HepG2 (cell line): ENCODE results near the gene PPIP5K1. TPM values are rescaled to one million over a fixed set of nuclear protein-coding genes. Genes with fewer than 3 reads are reported as not detected.

Experiments used
- ASH2L ChIP-seq: fragments of 300-600, 200-600 bp; sonication (generic); IDR thresholded peaks from 2 replicates; pipeline ENCODE4 v1.7.0; 2017; ENCODE audit warnings: low read depth, mild to moderate bottlenecking, moderate library complexity, mixed read lengths, low read length; ENCODE audit not compliant: insufficient read length
- ATAD3A ChIP-seq: sonication (generic); formaldehyde crosslinking; IDR thresholded peaks from 2 replicates; pipeline ENCODE4 v1.4.0; 2020; ENCODE audit warnings: missing genetic modification reagents
- ERF ChIP-seq: IDR thresholded peaks from 2 replicates; pipeline ENCODE4 v1.6.1; 2018; ENCODE audit warnings: missing biosample characterization, missing genetic modification reagents
- FOXO1 ChIP-seq: sonication (generic); formaldehyde crosslinking; IDR thresholded peaks from 2 replicates; pipeline ENCODE4 v1.4.0; 2020; ENCODE audit warnings: missing genetic modification reagents
- GABPB1 ChIP-seq: IDR thresholded peaks from 2 replicates; pipeline ENCODE4 v1.6.1; 2016; ENCODE audit warnings: mild to moderate bottlenecking, missing genetic modification reagents, moderate library complexity, missing compliant biosample characterization
- HMG20A ChIP-seq: IDR thresholded peaks from 2 replicates; pipeline ENCODE4 v1.6.1; 2016; ENCODE audit warnings: borderline replicate concordance
- HNF4A ChIP-seq: sonication (generic); formaldehyde crosslinking; IDR thresholded peaks from 2 replicates; pipeline ENCODE4 v1.4.0; 2020; ENCODE audit warnings: missing genetic modification reagents
- KDM4B ChIP-seq: sonication (generic); formaldehyde crosslinking; IDR thresholded peaks from 2 replicates; pipeline ENCODE4 v1.4.0; 2020; ENCODE audit warnings: missing genetic modification reagents
- MYNN ChIP-seq: sonication (generic); formaldehyde crosslinking; IDR thresholded peaks from 2 replicates; pipeline ENCODE4 v1.4.0; 2020; ENCODE audit warnings: mild to moderate bottlenecking, low read depth, missing genetic modification reagents
- NCOR1 ChIP-seq: fragments of 200-600 bp; sonication (generic); IDR thresholded peaks from 2 replicates; pipeline ENCODE4 v1.7.0; 2017; ENCODE audit warnings: antibody characterized with exemption, low read length, borderline replicate concordance
- SP1 ChIP-seq, 2 experiments: fragments of 450-650 bp in 1 of 2; sonication (generic) in 1 of 2; formaldehyde crosslinking in 1 of 2; IDR thresholded peaks; 2 replicates each; pipeline versions ENCODE4 v1.4.0 to v1.6.1; 2016 to 2020; ENCODE audit warnings: missing genetic modification reagents in 1 of 2
- ZBTB44 ChIP-seq: sonication (generic); formaldehyde crosslinking; IDR thresholded peaks from 2 replicates; pipeline ENCODE4 v1.4.0; 2020; ENCODE audit warnings: missing genetic modification reagents
- ZFX ChIP-seq: sonication (generic); formaldehyde crosslinking; IDR thresholded peaks from 2 replicates; pipeline ENCODE4 v1.4.0; 2020; ENCODE audit warnings: mild to moderate bottlenecking, low read depth, missing genetic modification reagents, moderate library complexity
- ZNF234 ChIP-seq: sonication (generic); formaldehyde crosslinking; conservative IDR thresholded peaks from 2 replicates; pipeline ENCODE4 v1.5.1; 2020; ENCODE audit warnings: mild to moderate bottlenecking, missing genetic modification reagents
- ZNF3 ChIP-seq: IDR thresholded peaks from 2 replicates; pipeline ENCODE4 v1.7.0; 2017; ENCODE audit warnings: inconsistent platforms
- ZNF30 ChIP-seq: sonication (generic); formaldehyde crosslinking; IDR thresholded peaks from 2 replicates; pipeline ENCODE4 v1.5.0; 2020; ENCODE audit warnings: mild to moderate bottlenecking, missing genetic modification reagents
- ZNF552 ChIP-seq: sonication (generic); formaldehyde crosslinking; IDR thresholded peaks from 2 replicates; pipeline ENCODE4 v1.9.0; 2022; ENCODE audit warnings: missing genetic modification reagents, mild to moderate bottlenecking, borderline replicate concordance
- ZNF792 ChIP-seq: IDR thresholded peaks from 2 replicates; pipeline ENCODE4 v1.6.1; 2016
- ZSCAN30 ChIP-seq: sonication (generic); formaldehyde crosslinking; IDR thresholded peaks from 2 replicates; pipeline ENCODE4 v1.5.0; 2020; ENCODE audit warnings: mild to moderate bottlenecking, missing genetic modification reagents
- polyA plus RNA-seq, 8 experiments: library from polyadenylated mRNA; depleted of rRNA in 3 of 8; stranded (reverse) in 7 of 8; unstranded in 1 of 8; fragments of >200 nt; fragmentation: Illumina TruSeq in 4 of 8; extraction: Trizol in 4 of 8; gene quantifications; 2 replicates each; pipeline versions ENCODE4 v1.2.1 to v1.2.3, GENCODE V29; 2011 to 2016; ENCODE audit warnings: low read depth in 4 of 8, missing spikeins in 1 of 8, mixed read lengths in 1 of 8; ENCODE audit not compliant: insufficient read depth in 1 of 8
- total RNA-seq, 5 experiments: library from RNA; depleted of rRNA; stranded (reverse); fragments of >200 nt; fragmentation: Illumina TruSeq; extraction: Trizol; gene quantifications; 2 replicates each; pipeline ENCODE4 v1.2.3, GENCODE V29; 2016; ENCODE audit warnings: low read depth in 1 of 5
- TF ChIP-seq, protein P1 (sequence below): sonication (generic); formaldehyde crosslinking; IDR thresholded peaks from 2 replicates; pipeline ENCODE4 v1.5.1; 2020; ENCODE audit warnings: mild to moderate bottlenecking, missing genetic modification reagents, moderate library complexity
- TF ChIP-seq, protein P2 (sequence below): sonication (generic); formaldehyde crosslinking; IDR thresholded peaks from 2 replicates; pipeline ENCODE4 v1.4.0; 2020; ENCODE audit warnings: missing genetic modification reagents
- TF ChIP-seq, protein P3 (sequence below): IDR thresholded peaks from 2 replicates; pipeline ENCODE4 v1.6.1; 2016; ENCODE audit warnings: missing compliant biosample characterization, missing genetic modification reagents, borderline replicate concordance

PPIP5K1 gene
- total and polyA plus RNA-seq, 2 of the 13 experiments (the other 11 are each of a cell fraction or from before 2014, with no cell fraction given): 9.9 to 10.9 TPM

DNA sequence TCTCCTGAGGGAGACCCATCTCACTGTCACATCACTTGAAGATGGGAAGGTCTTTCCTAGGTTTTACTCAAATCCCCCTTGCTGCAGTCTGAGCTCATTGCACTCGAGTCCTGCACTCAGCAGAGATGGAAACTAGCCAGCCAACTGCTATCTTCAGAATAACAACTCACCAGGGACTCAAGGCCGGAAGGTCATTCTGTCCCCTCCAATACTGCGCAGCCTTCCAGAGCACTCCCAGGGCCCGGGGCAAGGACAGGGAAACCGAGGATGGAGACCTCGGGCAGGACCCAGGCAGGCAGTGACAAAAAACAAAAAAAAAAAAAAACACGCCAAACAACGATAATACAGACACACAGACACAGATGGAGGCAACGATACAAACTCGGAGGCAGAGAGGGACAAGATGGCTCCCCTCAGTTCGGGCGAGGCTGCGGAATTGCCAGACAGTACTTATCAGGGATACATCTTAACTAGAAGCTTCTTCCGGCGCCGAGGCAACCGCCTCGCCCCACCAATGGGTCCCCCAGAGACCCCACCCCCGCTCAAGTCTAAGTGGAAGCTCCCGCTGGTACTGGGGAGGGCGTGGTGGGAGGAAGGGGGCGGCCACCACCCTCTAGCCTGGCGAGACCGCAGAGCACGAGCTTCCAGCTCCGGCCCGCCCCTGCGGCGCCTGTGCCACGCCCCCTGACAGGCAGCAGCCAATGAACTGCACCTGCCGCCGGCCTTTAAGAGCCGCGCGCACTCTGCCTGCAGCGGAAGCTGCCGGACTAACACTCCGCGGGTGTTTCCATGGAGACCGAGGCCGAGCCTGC is 79.6 kb downstream of the PPIP5K1 start (continued):
- TF ChIP-seq ZSCAN30 (CRISPR knock-in tag) (no peak), ZFX (CRISPR knock-in tag) (peak; percentile 42), ZBTB44 (CRISPR knock-in tag) (no peak), ZNF3 (CRISPR knock-in tag) (no peak), FOXO1 (no peak), HMG20A (no peak), SP1 (IDR thresholded peaks at IDR 0.05) (no peak), SP1 (CRISPR knock-in tag; IDR thresholded peaks at IDR 0.05) (peak; percentile 87), ZNF552 (CRISPR knock-in tag) (no peak), ZNF30 (CRISPR knock-in tag) (no peak), MYNN (CRISPR knock-in tag) (peak; percentile 96), ASH2L (peak; percentile 14), ZNF792 (CRISPR knock-in tag) (peak; percentile 73; the same call in 1 of the 2 replicates), NCOR1 (peak; percentile 32; the same call in 1 of the 2 replicates), ERF (CRISPR knock-in tag) (peak; percentile 36; the same call in 1 of the 2 replicates), GABPB1 (peak; percentile 91), ATAD3A (CRISPR knock-in tag) (no peak), HNF4A (CRISPR knock-in tag) (0 out of 2 replicates have a peak, but pooled peaks have one; percentile 23), KDM4B (no peak), ZNF234 (no peak)
- TF ChIP-seq, protein P1, sequence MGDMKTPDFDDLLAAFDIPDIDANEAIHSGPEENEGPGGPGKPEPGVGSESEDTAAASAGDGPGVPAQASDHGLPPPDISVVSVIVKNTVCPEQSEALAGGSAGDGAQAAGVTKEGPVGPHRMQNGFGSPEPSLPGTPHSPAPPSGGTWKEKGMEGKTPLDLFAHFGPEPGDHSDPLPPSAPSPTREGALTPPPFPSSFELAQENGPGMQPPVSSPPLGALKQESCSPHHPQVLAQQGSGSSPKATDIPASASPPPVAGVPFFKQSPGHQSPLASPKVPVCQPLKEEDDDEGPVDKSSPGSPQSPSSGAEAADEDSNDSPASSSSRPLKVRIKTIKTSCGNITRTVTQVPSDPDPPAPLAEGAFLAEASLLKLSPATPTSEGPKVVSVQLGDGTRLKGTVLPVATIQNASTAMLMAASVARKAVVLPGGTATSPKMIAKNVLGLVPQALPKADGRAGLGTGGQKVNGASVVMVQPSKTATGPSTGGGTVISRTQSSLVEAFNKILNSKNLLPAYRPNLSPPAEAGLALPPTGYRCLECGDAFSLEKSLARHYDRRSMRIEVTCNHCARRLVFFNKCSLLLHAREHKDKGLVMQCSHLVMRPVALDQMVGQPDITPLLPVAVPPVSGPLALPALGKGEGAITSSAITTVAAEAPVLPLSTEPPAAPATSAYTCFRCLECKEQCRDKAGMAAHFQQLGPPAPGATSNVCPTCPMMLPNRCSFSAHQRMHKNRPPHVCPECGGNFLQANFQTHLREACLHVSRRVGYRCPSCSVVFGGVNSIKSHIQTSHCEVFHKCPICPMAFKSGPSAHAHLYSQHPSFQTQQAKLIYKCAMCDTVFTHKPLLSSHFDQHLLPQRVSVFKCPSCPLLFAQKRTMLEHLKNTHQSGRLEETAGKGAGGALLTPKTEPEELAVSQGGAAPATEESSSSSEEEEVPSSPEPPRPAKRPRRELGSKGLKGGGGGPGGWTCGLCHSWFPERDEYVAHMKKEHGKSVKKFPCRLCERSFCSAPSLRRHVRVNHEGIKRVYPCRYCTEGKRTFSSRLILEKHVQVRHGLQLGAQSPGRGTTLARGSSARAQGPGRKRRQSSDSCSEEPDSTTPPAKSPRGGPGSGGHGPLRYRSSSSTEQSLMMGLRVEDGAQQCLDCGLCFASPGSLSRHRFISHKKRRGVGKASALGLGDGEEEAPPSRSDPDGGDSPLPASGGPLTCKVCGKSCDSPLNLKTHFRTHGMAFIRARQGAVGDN (CRISPR knock-in tag): peak; percentile 75
- TF ChIP-seq, protein P2, sequence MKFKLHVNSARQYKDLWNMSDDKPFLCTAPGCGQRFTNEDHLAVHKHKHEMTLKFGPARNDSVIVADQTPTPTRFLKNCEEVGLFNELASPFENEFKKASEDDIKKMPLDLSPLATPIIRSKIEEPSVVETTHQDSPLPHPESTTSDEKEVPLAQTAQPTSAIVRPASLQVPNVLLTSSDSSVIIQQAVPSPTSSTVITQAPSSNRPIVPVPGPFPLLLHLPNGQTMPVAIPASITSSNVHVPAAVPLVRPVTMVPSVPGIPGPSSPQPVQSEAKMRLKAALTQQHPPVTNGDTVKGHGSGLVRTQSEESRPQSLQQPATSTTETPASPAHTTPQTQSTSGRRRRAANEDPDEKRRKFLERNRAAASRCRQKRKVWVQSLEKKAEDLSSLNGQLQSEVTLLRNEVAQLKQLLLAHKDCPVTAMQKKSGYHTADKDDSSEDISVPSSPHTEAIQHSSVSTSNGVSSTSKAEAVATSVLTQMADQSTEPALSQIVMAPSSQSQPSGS (CRISPR knock-in tag): 0 out of 2 replicates have a peak, but pooled peaks have one; percentile 42
- TF ChIP-seq, protein P3, sequence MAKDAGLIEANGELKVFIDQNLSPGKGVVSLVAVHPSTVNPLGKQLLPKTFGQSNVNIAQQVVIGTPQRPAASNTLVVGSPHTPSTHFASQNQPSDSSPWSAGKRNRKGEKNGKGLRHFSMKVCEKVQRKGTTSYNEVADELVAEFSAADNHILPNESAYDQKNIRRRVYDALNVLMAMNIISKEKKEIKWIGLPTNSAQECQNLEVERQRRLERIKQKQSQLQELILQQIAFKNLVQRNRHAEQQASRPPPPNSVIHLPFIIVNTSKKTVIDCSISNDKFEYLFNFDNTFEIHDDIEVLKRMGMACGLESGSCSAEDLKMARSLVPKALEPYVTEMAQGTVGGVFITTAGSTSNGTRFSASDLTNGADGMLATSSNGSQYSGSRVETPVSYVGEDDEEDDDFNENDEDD: peak; percentile 85; the same call in 1 of the 2 replicates
